Heart right ventricle (tissue), 16 donors: ENCODE data around the gene TRIM40. TPM values are rescaled to one million over a fixed set of nuclear protein-coding genes. Genes with fewer than 3 reads are reported as not detected.

Source experiments
- ATAC-seq, 8 donors: fragments of 200-7000 bp; cut with Tn5 transposase; one replicate each; pipeline ENCODE4 v1.9.1; 2020; ENCODE audit warnings: mild to moderate bottlenecking in 8 of 8, moderate library complexity in 8 of 8, moderate number of reproducible peaks in 1 of 8
- DNase-seq, 2 donors: peaks; one replicate each; pipeline ENCODE4 v3.0.0-alpha.2; 2020
- H3K27ac ChIP-seq, 10 donors: fragments of 200-600 bp; sonication (generic) in 2 of 10; one replicate each; pipeline versions ENCODE4 v1.5.0 to v1.8.0; 2020 to 2022; ENCODE audit warnings: mild to moderate bottlenecking in 3 of 10
- H3K27me3 ChIP-seq, 7 donors: fragments of 200-600 bp; one replicate each; pipeline ENCODE4 v1.8.0; 2021 to 2022; ENCODE audit warnings: mild to moderate bottlenecking in 2 of 7
- H3K36me3 ChIP-seq, 9 donors: fragments of 200-600 bp; sonication (generic) in 1 of 9; one replicate each; pipeline versions ENCODE4 v1.5.0 to v1.8.0; 2020 to 2022; ENCODE audit warnings: mild to moderate bottlenecking in 2 of 9
- H3K4me1 ChIP-seq, 9 donors: fragments of 200-600 bp; sonication (generic) in 1 of 9; one replicate each; pipeline versions ENCODE4 v1.5.0 to v1.8.0; 2020 to 2022; ENCODE audit warnings: mild to moderate bottlenecking in 4 of 9
- H3K4me3 ChIP-seq, 10 donors: fragments of 200-600 bp; sonication (generic) in 2 of 10; one replicate each; pipeline versions ENCODE4 v1.5.0 to v1.8.0; 2020 to 2022; ENCODE audit warnings: mild to moderate bottlenecking in 7 of 10, moderate library complexity in 2 of 10
- H3K9me3 ChIP-seq, 11 donors: fragments of 200-600 bp in 10 of 11; sonication (generic) in 2 of 11; one replicate each; pipeline versions ENCODE4 v1.5.0 to v1.8.0; 2013 to 2022; ENCODE audit warnings: mild to moderate bottlenecking in 2 of 11, control low read depth in 1 of 11, moderate library complexity in 1 of 11
- WGBS, 2 donors: extraction: QIAGEN DNeasy Blood & Tissue Kit; methylation state at CpG; one replicate each; pipeline ENCODE4 v1.1.7; 2013; ENCODE audit warnings: inconsistent platforms in 1 of 2; 5-methylcytosine and 5-hydroxymethylcytosine counted together
- intact Hi-C, 10 donors: fragments of 100-400 bp; cut with DNase I; formaldehyde crosslinking; loops; one replicate each; pipeline versions ENCODE4 v1.11.1 to v1.14.2; 2022
- polyA plus RNA-seq, 2 donors: library from polyadenylated mRNA; stranded (reverse); fragments of 200-250 nt; gene quantifications; one replicate each; pipeline ENCODE4 v1.2.3, GENCODE V29; 2013
- total RNA-seq, 10 donors: library from RNA; stranded (reverse); fragmentation: NEBNext Ultra II Directional in 3 of 10; extraction: Animal tissue kit (Norgen Biotek cat#: 25700) in 3 of 10; gene quantifications; one replicate each; pipeline versions ENCODE4 v1.2.1 to v1.2.4, GENCODE V29; 2021 to 2023
- TF ChIP-seq, protein P1 (sequence below), 9 donors: fragments of 200-600 bp; sonication (generic) in 2 of 9; IDR thresholded peaks; one replicate each; pipeline versions ENCODE4 v1.5.0 to v1.8.0; 2021 to 2022; ENCODE audit warnings: antibody characterized with exemption in 9 of 9, mild to moderate bottlenecking in 5 of 9, moderate library complexity in 1 of 9
- donor health status: Arrhythmogenic right ventricular cardiomyopathy.
- donor health status: ischemic (EF 13 %, LVEDD 7.1; RV severe dilation, severe dysfunction).
- donor health status: healthy with polysubstance abuse.
- donor health status: DM: no; HTN: yes; CAD: no.
- donor health status: DM: no; HTN: no; CAD: no.
- donor health status: ischemic (EF 25% LVEDD 6.9; RV normal size, moderate dysfunction).
- donor health status: ischemic (EF 25% LVEDD 5.7; RV mildly dilated, moderate dysfunction).
- donor health status: healthy.
- donor health status: DM: yes; HTN: yes; CAD: no.
- donor health status: Ischemic cardiomyopathy.
- donor health status: ischemic (EF 35%, LVEDD 5.7; RV mildly dilated, moderate dysfunction).
- donor health status: nonischemic (EF 11% LVEDD 7.7; RV severe dilation, severe dysfunction).
- donor health status: DM: yes; HTN: yes; CAD: no.
- donor health status: PGD.
- donor health status: ischemic (EF 29% LVEDD 5.4; RV normal size, mild dysfunction).
- donor health status: nonischemic (EF 23%, LVEDD 6.1; RV moderate dilation, normal function).

Gene TRIM40
- total and polyA plus RNA-seq, 12 donors, result not detected

- DNase-seq, result no peak
- Histone ChIP-seq H3K27me3 (peaks cover 0 to 96% (median 49%) of the 10 kb centered on the region in 7 donors), H3K27ac (no peak overlapping the region), H3K9me3 (no peaks in the 10 kb centered on the region), H3K36me3 (no peaks in the 10 kb centered on the region), H3K4me3 (no peak overlapping the region), H3K4me1 (peaks cover 0 to 19% (median 0%) of the 10 kb centered on the region in 9 donors)
- TF ChIP-seq, protein P1, sequence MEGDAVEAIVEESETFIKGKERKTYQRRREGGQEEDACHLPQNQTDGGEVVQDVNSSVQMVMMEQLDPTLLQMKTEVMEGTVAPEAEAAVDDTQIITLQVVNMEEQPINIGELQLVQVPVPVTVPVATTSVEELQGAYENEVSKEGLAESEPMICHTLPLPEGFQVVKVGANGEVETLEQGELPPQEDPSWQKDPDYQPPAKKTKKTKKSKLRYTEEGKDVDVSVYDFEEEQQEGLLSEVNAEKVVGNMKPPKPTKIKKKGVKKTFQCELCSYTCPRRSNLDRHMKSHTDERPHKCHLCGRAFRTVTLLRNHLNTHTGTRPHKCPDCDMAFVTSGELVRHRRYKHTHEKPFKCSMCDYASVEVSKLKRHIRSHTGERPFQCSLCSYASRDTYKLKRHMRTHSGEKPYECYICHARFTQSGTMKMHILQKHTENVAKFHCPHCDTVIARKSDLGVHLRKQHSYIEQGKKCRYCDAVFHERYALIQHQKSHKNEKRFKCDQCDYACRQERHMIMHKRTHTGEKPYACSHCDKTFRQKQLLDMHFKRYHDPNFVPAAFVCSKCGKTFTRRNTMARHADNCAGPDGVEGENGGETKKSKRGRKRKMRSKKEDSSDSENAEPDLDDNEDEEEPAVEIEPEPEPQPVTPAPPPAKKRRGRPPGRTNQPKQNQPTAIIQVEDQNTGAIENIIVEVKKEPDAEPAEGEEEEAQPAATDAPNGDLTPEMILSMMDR (IDR thresholded peaks at IDR 0.05), result no peak
- 74 to 77% methylated on average over 5 of the region's 5 CpGs for WGBS, 2 donors
- intact Hi-C loops, result no loop called here
- peak in 1 of 8 donors; percentile 55 for ATAC-seq
These were observed 41.8 kb upstream of the TRIM40 start for GRCh38 chr6:30093951-30094661.

DNA sequence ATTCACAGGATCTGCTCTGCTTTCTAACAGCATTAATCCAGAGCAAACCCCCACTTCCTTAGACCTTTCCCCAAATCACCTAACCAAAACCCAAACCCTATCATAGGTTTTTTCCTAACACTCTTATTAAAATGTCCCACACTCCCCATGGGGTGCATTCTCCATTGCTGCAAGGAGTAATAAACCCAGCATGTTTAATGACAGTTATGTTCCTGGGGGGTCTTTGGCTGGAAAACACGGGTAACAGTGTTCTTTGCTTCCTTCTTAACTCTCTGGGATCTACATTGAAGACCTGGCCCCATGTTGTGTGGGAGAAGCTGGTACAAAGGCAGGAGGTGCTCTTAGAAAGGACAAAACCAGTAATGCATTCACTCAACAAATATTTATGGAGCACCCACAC lies 39.1 kb upstream of the TRIM40 start:
- peaks cover 9 to 36% (median 22%) of the 10 kb centered on the region in 9 donors for H3K4me1 ChIP-seq
- TF ChIP-seq, protein P1 (IDR thresholded peaks at IDR 0.05), result no peak
- WGBS, 2 donors, result 52 to 54% methylated on average over 1 of the region's 1 CpG
- ATAC-seq (no peak), DNase-seq (no peak)
- no peaks in the 10 kb centered on the region for H3K36me3 ChIP-seq
- H3K9me3 ChIP-seq, result no peaks in the 10 kb centered on the region
- H3K4me3 ChIP-seq, result no peak overlapping the region
- peaks cover 4 to 95% (median 51%) of the 10 kb centered on the region in 7 donors for H3K27me3 ChIP-seq
- H3K27ac ChIP-seq, result no peak overlapping the region
- intact Hi-C loops, result no loop called here

GRCh38 chr6:30097902-30098768 lies 37.8 kb upstream of the TRIM40 start:
- 63 to 66% methylated on average over 4 of the region's 4 CpGs for WGBS, 2 donors
- no peak overlapping the region for H3K27ac ChIP-seq
- no peaks in the 10 kb centered on the region for H3K36me3 ChIP-seq
- ATAC-seq, result no peak
- TF ChIP-seq, protein P1 (IDR thresholded peaks at IDR 0.05), result no peak
- intact Hi-C loops, result no loop called here
- no peaks in the 10 kb centered on the region for H3K9me3 ChIP-seq
- H3K4me3 ChIP-seq, result no peak overlapping the region
- H3K4me1 ChIP-seq, result peaks cover 9 to 44% (median 32%) of the 10 kb centered on the region in 9 donors
- peaks cover 4 to 81% (median 47%) of the 10 kb centered on the region in 7 donors for H3K27me3 ChIP-seq
- DNase-seq, result no peak

DNA sequence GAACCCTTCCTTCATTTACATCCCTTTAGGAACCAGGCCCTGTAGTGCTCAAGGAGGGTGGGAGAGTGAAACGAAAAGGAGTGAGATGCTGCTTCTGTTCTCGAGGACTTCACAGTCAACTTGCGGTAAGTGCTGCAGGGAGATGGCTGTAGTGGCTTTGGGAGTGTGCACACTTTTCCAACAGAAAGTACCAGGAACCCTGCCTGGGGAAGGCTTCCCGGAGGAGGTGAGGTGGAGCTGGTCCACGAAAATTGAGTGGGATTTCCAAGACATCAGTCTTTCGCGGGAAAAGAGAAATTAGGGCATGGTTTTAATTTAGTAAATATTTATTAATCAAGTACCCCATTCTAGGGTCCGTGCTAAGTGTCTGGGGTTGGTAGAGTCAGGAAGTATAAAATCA lies 35.8 kb upstream of the TRIM40 start:
- H3K9me3 ChIP-seq, result no peaks in the 10 kb centered on the region
- ATAC-seq, result no peak
- intact Hi-C loops, result loop anchor here in 6 of 10 donors (5.0 to 10.0 kb wide), 5 partner anchors 33 to 295 kb away; partner anchors contain the start of gene PPP1R11 (in 2 of the 6)
- H3K27me3 ChIP-seq, result peaks cover 4 to 81% (median 39%) of the 10 kb centered on the region in 7 donors
- 27 to 35% methylated on average over 8 of the region's 8 CpGs for WGBS, 2 donors
- peak overlapping the region in 5 of 10 donors; percentile 42 to 58 (median 55) for H3K4me3 ChIP-seq
- DNase-seq, result no peak
- peak overlapping the region in 7 of 10 donors; percentile 50 to 77 (median 65) for H3K27ac ChIP-seq
- TF ChIP-seq, protein P1 (IDR thresholded peaks at IDR 0.05), result no peak
- H3K36me3 ChIP-seq, result no peaks in the 10 kb centered on the region
- H3K4me1 ChIP-seq, result peaks cover 9 to 48% (median 35%) of the 10 kb centered on the region in 9 donors
